NCI-H2196 treated with DMSO at 0.1 percent for 48 hours (cell line): ENCODE measurements around the gene FBXO44.

Experiments used
- DNase-seq: peaks from one replicate; lab custom pipeline; 2025; ENCODE audit not compliant: unreplicated experiment; lab: John Stamatoyannopoulos, UW

The FBXO44 gene

GRCh38 chr1:11707621-11708276 lies 53.1 kb downstream of the FBXO44 start:
- no peak for DNase-seq

GRCh38 chr1:11708554-11709350 lies 54.1 kb downstream of the FBXO44 start:
- DNase-seq = no peak

GRCh38 chr1:11711490-11711889 lies 56.8 kb downstream of the FBXO44 start:
- DNase-seq = no peak

- no peak for DNase-seq
Observed at GRCh38 chr1:11712285-11712684, 57.6 kb downstream of the FBXO44 start.
